GM20000 (cell line): ENCODE measurements around the gene HLA-DPA1.

ENCODE experiments used
- DNase-seq: peaks from one replicate; pipeline ENCODE4 v3.0.0; 2012; ENCODE audit warnings: low spot score
- CTCF ChIP-seq: IDR thresholded peaks from 2 replicates; pipeline ENCODE4 v1.5.1; 2012; ENCODE audit warnings: mild to moderate bottlenecking, control low read depth; ENCODE audit errors: extremely low read depth, missing control alignments

HLA-DPA1 gene

DNA sequence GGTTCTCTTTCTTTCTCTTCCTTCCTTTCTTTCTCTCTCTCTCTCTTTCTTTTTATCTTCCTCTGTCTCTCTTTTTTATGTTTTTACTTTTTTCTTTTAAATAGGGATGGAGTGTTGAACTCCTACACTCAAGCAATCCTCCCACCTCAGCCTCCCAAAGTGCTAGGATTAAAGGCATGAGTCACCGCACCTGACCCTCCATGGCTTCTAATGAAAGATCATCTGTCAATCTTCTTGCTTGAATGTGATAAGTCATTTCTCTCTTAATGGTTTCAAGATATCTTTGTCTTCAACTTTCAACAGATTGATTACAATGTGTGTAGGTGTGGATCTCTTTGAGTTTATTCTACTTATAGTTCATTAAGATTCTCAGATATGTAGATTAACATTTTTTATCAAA is 38.9 kb downstream of the HLA-DPA1 start:
- no peak for DNase-seq
- TF ChIP-seq CTCF: no peak

GRCh38 chr6:33030245-33030644 is 43.2 kb downstream of the HLA-DPA1 start:
- DNase-seq: no peak
- no peak for TF ChIP-seq CTCF

- peak; percentile 73 for DNase-seq
Observed at GRCh38 chr6:33029328-33030184, 43.9 kb downstream of the HLA-DPA1 start.

GRCh38 chr6:33028220-33028849 is 45.1 kb downstream of the HLA-DPA1 start:
- DNase-seq: no peak
- TF ChIP-seq CTCF: no peak

More at GRCh38 chr6:33029328-33030184, 43.9 kb downstream of the HLA-DPA1 start:
- no peak for TF ChIP-seq CTCF

DNA sequence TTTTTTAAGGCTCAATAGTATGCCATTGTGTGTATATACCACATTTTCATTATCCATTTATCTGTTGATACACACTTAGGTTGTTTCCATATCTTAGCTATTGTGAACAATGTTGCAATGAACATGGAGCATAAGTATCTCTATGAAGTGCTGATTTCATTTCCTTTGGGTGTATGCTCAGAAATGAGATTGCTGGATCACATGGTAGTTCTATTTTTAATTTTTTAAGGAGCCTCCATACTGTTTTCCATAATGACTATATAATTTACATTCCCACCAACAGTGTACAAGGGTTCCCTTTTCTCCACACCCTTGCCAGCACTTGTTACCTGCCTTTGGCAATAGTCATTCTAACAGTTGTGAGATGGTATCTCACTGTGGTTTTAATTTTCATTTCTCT is 48.9 kb downstream of the HLA-DPA1 start:
- no peak for DNase-seq
- no peak for TF ChIP-seq CTCF

DNA sequence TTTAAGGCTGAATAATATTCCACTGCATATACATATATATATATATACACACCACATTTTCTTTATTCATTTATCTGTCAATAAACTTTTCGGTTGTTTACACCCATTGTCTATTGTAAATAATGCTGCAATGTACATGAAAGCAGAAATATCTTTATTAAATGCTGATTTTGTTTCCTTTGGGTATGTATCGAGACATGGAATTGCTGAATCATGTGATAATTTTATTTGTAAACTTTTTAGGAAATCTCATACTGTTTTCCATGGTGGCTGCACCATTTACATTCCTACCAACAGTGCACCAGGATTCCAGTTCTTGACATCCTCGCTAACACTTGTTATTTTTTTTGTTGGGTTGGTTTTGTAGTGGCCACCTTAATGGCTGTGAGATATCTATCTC is 49.9 kb downstream of the HLA-DPA1 start:
- no peak for DNase-seq
- no peak for TF ChIP-seq CTCF

DNA sequence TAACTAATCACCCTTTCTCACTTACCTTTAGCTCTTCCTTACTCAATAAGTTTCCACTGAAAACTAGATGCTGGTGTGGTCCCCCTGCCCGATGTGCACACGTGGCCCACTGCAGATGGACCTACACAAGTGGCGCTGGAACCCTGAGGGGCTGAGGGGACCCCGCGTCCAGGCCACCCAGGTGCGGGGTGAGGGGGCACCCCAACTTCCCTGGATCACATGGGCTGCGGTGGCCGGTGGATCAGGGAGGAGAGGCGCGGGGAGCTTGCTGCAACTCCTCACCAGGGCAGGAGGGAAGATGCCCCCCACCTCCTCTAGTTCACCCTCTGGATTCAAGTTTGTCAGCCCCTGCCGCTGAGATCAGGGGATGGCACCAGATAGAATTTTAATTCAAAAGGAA is 51.5 kb downstream of the HLA-DPA1 start:
- TF ChIP-seq CTCF: no peak
- DNase-seq: no peak
